Measurements from ENCODE around the gene ACTL7B.

- TF ChIP-seq CTCF (conservative IDR thresholded peaks at IDR 0.05; ENCODE audit: low read depth in 2 of 2): no peak
- TF ChIP-seq POLR2AphosphoS5 (IDR thresholded peaks at IDR 0.05; ENCODE audit: low read depth): no peak
- TF ChIP-seq JUNB (IDR thresholded peaks at IDR 0.05; ENCODE audit: unreplicated experiment): no peak
- TF ChIP-seq, protein P1, sequence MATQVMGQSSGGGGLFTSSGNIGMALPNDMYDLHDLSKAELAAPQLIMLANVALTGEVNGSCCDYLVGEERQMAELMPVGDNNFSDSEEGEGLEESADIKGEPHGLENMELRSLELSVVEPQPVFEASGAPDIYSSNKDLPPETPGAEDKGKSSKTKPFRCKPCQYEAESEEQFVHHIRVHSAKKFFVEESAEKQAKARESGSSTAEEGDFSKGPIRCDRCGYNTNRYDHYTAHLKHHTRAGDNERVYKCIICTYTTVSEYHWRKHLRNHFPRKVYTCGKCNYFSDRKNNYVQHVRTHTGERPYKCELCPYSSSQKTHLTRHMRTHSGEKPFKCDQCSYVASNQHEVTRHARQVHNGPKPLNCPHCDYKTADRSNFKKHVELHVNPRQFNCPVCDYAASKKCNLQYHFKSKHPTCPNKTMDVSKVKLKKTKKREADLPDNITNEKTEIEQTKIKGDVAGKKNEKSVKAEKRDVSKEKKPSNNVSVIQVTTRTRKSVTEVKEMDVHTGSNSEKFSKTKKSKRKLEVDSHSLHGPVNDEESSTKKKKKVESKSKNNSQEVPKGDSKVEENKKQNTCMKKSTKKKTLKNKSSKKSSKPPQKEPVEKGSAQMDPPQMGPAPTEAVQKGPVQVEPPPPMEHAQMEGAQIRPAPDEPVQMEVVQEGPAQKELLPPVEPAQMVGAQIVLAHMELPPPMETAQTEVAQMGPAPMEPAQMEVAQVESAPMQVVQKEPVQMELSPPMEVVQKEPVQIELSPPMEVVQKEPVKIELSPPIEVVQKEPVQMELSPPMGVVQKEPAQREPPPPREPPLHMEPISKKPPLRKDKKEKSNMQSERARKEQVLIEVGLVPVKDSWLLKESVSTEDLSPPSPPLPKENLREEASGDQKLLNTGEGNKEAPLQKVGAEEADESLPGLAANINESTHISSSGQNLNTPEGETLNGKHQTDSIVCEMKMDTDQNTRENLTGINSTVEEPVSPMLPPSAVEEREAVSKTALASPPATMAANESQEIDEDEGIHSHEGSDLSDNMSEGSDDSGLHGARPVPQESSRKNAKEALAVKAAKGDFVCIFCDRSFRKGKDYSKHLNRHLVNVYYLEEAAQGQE (IDR thresholded peaks at IDR 0.05; ENCODE audit: unreplicated experiment): no peak
- no peak for TF ChIP-seq EZH2 (IDR thresholded peaks at IDR 0.05; ENCODE audit: low read depth, unreplicated experiment)
- TF ChIP-seq, protein P2, sequence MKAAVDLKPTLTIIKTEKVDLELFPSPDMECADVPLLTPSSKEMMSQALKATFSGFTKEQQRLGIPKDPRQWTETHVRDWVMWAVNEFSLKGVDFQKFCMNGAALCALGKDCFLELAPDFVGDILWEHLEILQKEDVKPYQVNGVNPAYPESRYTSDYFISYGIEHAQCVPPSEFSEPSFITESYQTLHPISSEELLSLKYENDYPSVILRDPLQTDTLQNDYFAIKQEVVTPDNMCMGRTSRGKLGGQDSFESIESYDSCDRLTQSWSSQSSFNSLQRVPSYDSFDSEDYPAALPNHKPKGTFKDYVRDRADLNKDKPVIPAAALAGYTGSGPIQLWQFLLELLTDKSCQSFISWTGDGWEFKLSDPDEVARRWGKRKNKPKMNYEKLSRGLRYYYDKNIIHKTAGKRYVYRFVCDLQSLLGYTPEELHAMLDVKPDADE (IDR thresholded peaks at IDR 0.05): no peak
These were observed 9.8 kb downstream of the ACTL7B start for GRCh38 chr9:108845947-108846346.

Measured in GM23338 (cell line).